IMR-90 (cell line): ENCODE measurements around the gene PARP14.

ENCODE experiments used
- BHLHE40 ChIP-seq: fragments of 150-350 bp; IDR thresholded peaks from 2 replicates; pipeline ENCODE4 v1.6.1; 2016; ENCODE audit warnings: mild to moderate bottlenecking, low read depth, low read length
- CTCF ChIP-seq: conservative IDR thresholded peaks from 2 replicates; pipeline ENCODE4 v1.5.1; 2012; ENCODE audit warnings: mild to moderate bottlenecking, low read depth, low read length, improper control_type of control experiment

- no peak for TF ChIP-seq BHLHE40
- no peak for TF ChIP-seq CTCF
Measured at GRCh38 chr3:122690096-122690495, 9.5 kb downstream of the PARP14 start.
